K562 (cell line): ENCODE results near the gene PRKAR2B. TPM values are rescaled to one million over a fixed set of nuclear protein-coding genes. Genes with fewer than 3 reads are reported as not detected.
A peak's percentile ranks its signal among the peaks of the same experiment; 100 is the strongest.

Experiments
- ARID2 ChIP-seq: fragments of 450-650 bp; IDR thresholded peaks from 2 replicates; pipeline ENCODE4 v1.6.1; 2017; ENCODE audit warnings: antibody characterized with exemption, mild to moderate bottlenecking
- CBX5 ChIP-seq: IDR thresholded peaks from 2 replicates; pipeline ENCODE4 v1.6.1; 2014; ENCODE audit warnings: low read depth, borderline replicate concordance
- CTBP1 ChIP-seq: fragments of 450-650 bp; IDR thresholded peaks from 2 replicates; pipeline ENCODE4 v1.6.1; 2016; ENCODE audit warnings: borderline replicate concordance
- DPF2 ChIP-seq: fragments of 450-650 bp; IDR thresholded peaks from 2 replicates; pipeline ENCODE4 v1.6.1; 2016
- FIP1L1 ChIP-seq: fragments of 200-400 bp; formaldehyde crosslinking; IDR thresholded peaks from 2 replicates; pipeline ENCODE4 v1.6.1; 2018; ENCODE audit warnings: mild to moderate bottlenecking, low read depth, low read length; ENCODE audit not compliant: poor library complexity, severe bottlenecking
- FOS ChIP-seq: IDR thresholded peaks from 3 replicates; pipeline ENCODE4 v1.6.1; 2011; ENCODE audit not compliant: insufficient read length; ENCODE audit errors: extremely low read depth
- ILF3 ChIP-seq: fragments of 450-650 bp; IDR thresholded peaks from 2 replicates; pipeline ENCODE4 v1.6.1; 2018; ENCODE audit warnings: antibody characterized with exemption, mild to moderate bottlenecking, moderate library complexity, borderline replicate concordance
- ILK ChIP-seq: fragments of 450-650 bp; IDR thresholded peaks from 2 replicates; pipeline ENCODE4 v1.6.1; 2016; ENCODE audit warnings: missing genetic modification characterization, low read depth, mild to moderate bottlenecking, missing compliant biosample characterization, moderate library complexity, borderline replicate concordance
- KLF6 ChIP-seq: fragments of 250-450 bp; sonication (Bioruptor Pico); IDR thresholded peaks from 2 replicates; pipeline ENCODE4 v1.4.0; 2020; ENCODE audit warnings: mild to moderate bottlenecking, moderate library complexity, borderline replicate concordance
- MAFG ChIP-seq: fragments of 450-650 bp; conservative IDR thresholded peaks from 2 replicates; pipeline ENCODE4 v1.6.1; 2016; ENCODE audit warnings: missing genetic modification characterization, missing compliant biosample characterization
- MED1 ChIP-seq: sonication (generic); formaldehyde crosslinking; IDR thresholded peaks from 2 replicates; pipeline ENCODE4 v1.8.1; 2023; ENCODE audit warnings: missing genetic modification reagents, borderline replicate concordance
- MITF ChIP-seq: IDR thresholded peaks from 2 replicates; pipeline ENCODE4 v1.6.1; 2014; ENCODE audit warnings: antibody characterized with exemption
- POLR2B ChIP-seq: fragments of 450-650 bp; IDR thresholded peaks from 2 replicates; pipeline ENCODE4 v1.6.1; 2018; ENCODE audit warnings: low read depth; ENCODE audit not compliant: partially characterized antibody
- SNIP1 ChIP-seq: fragments of 450-650 bp; IDR thresholded peaks from 2 replicates; pipeline ENCODE4 v1.7.1; 2017; ENCODE audit warnings: low read depth, mild to moderate bottlenecking
- TCF15 ChIP-seq: fragments of 250-450 bp; sonication (Bioruptor Pico); IDR thresholded peaks from 2 replicates; pipeline ENCODE4 v1.8.0; 2022; ENCODE audit warnings: moderate library complexity, mild to moderate bottlenecking, inconsistent platforms
- ZBTB26 ChIP-seq: fragments of 450-650 bp; formaldehyde crosslinking; IDR thresholded peaks from 2 replicates; pipeline ENCODE4 v1.4.0; 2022; ENCODE audit warnings: missing genetic modification characterization
- ZC3H8 ChIP-seq: fragments of 450-650 bp; IDR thresholded peaks from 2 replicates; pipeline ENCODE4 v1.6.1; 2017
- ZKSCAN1 ChIP-seq: fragments of 150-350 bp; IDR thresholded peaks from 2 replicates; pipeline ENCODE4 v1.6.1; 2016; ENCODE audit warnings: low read depth, low read length
- ZNF12 ChIP-seq: sonication (generic); formaldehyde crosslinking; IDR thresholded peaks from 2 replicates; pipeline ENCODE4 v1.4.0; 2020; ENCODE audit warnings: mild to moderate bottlenecking, missing genetic modification reagents
- ZNF398 ChIP-seq: fragments of 250-450 bp; sonication (Bioruptor Pico); IDR thresholded peaks from 2 replicates; pipeline ENCODE4 v1.8.0; 2021; ENCODE audit warnings: moderate library complexity, mild to moderate bottlenecking, inconsistent platforms
- ZNF79 ChIP-seq: fragments of 250-450 bp; sonication (Bioruptor Pico); IDR thresholded peaks from 2 replicates; pipeline ENCODE4 v1.4.0; 2020; ENCODE audit warnings: low read depth, mild to moderate bottlenecking, moderate library complexity
- polyA plus RNA-seq, 8 experiments: library from polyadenylated mRNA; depleted of rRNA in 4 of 8; stranded (reverse) in 5 of 8; unstranded in 3 of 8; fragments of >200 nt; fragmentation: Nextera tagmentation in 2 of 8; fragmentation: Illumina TruSeq in 1 of 8; extraction: Ambion mirVana in 2 of 8; extraction: Trizol in 1 of 8; gene quantifications; 2 replicates each; pipeline versions ENCODE4 v1.2.1 to v1.2.3, GENCODE V29; 2011 to 2014; ENCODE audit warnings: inconsistent platforms in 1 of 8, missing spikeins in 1 of 8
- total RNA-seq, 7 experiments: library from RNA; depleted of rRNA in 6 of 7; stranded (reverse); fragments of >200 nt in 6 of 7; fragmentation: Illumina TruSeq in 2 of 7; extraction: Trizol in 2 of 7; gene quantifications; 2 replicates each; pipeline versions ENCODE4 v1.2.1 to v1.2.3, GENCODE V29; 2011 to 2021; ENCODE audit warnings: low replicate concordance in 1 of 7
- TF ChIP-seq, protein P1 (sequence below), 2 experiments: fragments of 450-650 bp; conservative IDR thresholded peaks; 2 replicates each; pipeline ENCODE4 v1.6.1; 2017; ENCODE audit warnings: mild to moderate bottlenecking in 2 of 2, moderate library complexity in 2 of 2

Gene PRKAR2B
- total and polyA plus RNA-seq, 9 of the 15 experiments (the other 6 are each of a cell fraction or from before 2014, with no cell fraction given): 59.0 to 173 (median 129) TPM

DNA sequence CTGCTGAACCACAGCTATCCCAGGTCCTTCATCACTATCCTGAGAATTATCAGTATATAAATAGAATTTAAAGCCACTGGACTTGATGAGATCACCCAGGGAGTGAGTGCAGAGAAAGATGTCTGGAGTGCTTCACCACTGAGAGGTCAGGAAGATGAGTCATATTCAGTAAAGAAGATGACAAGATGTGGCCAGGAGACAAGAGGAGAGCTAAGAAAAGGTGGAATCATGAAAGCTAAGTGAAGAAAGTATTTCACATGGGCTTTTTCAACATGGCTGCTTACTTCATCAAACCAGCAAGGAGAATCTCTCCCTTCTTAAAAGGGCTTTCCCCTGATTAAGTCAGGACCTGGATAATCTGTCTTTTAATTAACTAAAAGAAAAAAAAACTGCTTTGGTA is 9.1 kb upstream of the PRKAR2B start (continued):
- TF ChIP-seq MITF: no peak
- TF ChIP-seq ZBTB26 (CRISPR knock-in tag): no peak
- TF ChIP-seq, protein P1, sequence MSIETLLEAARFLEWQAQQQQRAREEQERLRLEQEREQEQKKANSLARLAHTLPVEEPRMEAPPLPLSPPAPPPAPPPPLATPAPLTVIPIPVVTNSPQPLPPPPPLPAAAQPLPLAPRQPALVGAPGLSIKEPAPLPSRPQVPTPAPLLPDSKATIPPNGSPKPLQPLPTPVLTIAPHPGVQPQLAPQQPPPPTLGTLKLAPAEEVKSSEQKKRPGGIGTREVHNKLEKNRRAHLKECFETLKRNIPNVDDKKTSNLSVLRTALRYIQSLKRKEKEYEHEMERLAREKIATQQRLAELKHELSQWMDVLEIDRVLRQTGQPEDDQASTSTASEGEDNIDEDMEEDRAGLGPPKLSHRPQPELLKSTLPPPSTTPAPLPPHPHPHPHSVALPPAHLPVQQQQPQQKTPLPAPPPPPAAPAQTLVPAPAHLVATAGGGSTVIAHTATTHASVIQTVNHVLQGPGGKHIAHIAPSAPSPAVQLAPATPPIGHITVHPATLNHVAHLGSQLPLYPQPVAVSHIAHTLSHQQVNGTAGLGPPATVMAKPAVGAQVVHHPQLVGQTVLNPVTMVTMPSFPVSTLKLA (conservative IDR thresholded peaks at IDR 0.05): peak in 1 of 2 experiments; percentile 56; a peak in 1 of 4 replicates
- TF ChIP-seq TCF15 (CRISPR knock-in tag): no peak
- no peak for TF ChIP-seq MED1 (CRISPR knock-in tag)
- no peak for TF ChIP-seq FIP1L1
- no peak for TF ChIP-seq POLR2B
- TF ChIP-seq ARID2: no peak
- no peak for TF ChIP-seq ZNF79 (CRISPR knock-in tag)
- TF ChIP-seq ILK (tag): no peak
- TF ChIP-seq ZKSCAN1: no peak
- TF ChIP-seq CBX5: no peak
- TF ChIP-seq ZC3H8: no peak
- 0 out of 2 replicates have a peak, but pooled peaks have one; percentile 55 for TF ChIP-seq KLF6 (CRISPR knock-in tag)
- TF ChIP-seq ZNF398 (CRISPR knock-in tag): no peak
- peak; percentile 11; the same call in 1 of the 2 replicates for TF ChIP-seq MAFG (tag)
- TF ChIP-seq DPF2: peak; percentile 99
- peak; percentile 99 for TF ChIP-seq CTBP1
- TF ChIP-seq SNIP1: no peak
- TF ChIP-seq ILF3: no peak
- TF ChIP-seq ZNF12 (CRISPR knock-in tag): no peak
- TF ChIP-seq FOS: peak; percentile 85
